DND-41 (cell line): ENCODE data around the gene CEP126.

ENCODE experiments used
- CTCF ChIP-seq: IDR thresholded peaks from 2 replicates; pipeline ENCODE4 v1.5.1; 2012; ENCODE audit warnings: borderline replicate concordance, low read length, moderate library complexity, mild to moderate bottlenecking; ENCODE audit not compliant: poor library complexity, severe bottlenecking; ENCODE audit errors: extremely low read depth
- EZH2 ChIP-seq: IDR thresholded peaks from 3 replicates; pipeline ENCODE4 v1.6.1; 2012; ENCODE audit warnings: borderline replicate concordance, low read depth, mild to moderate bottlenecking, moderate library complexity, low read length, inconsistent platforms; ENCODE audit not compliant: severe bottlenecking

GRCh38 chr11:102026959-102027358 lies 112.1 kb downstream of the CEP126 start:
- no peak for TF ChIP-seq CTCF
- no peak for TF ChIP-seq EZH2
